GM12873 (cell line): Measurements from ENCODE around the gene AP2A2.

Source experiments
- CTCF ChIP-seq: IDR thresholded peaks from 2 replicates; pipeline ENCODE4 v1.5.1; 2012; ENCODE audit warnings: low read depth, mild to moderate bottlenecking, moderate library complexity, low read length, control low read depth; ENCODE audit not compliant: insufficient read depth; ENCODE audit errors: missing control alignments

Gene AP2A2

GRCh38 chr11:894575-895201, 31.0 kb upstream of the AP2A2 start:
- peak; percentile 11 for TF ChIP-seq CTCF

DNA sequence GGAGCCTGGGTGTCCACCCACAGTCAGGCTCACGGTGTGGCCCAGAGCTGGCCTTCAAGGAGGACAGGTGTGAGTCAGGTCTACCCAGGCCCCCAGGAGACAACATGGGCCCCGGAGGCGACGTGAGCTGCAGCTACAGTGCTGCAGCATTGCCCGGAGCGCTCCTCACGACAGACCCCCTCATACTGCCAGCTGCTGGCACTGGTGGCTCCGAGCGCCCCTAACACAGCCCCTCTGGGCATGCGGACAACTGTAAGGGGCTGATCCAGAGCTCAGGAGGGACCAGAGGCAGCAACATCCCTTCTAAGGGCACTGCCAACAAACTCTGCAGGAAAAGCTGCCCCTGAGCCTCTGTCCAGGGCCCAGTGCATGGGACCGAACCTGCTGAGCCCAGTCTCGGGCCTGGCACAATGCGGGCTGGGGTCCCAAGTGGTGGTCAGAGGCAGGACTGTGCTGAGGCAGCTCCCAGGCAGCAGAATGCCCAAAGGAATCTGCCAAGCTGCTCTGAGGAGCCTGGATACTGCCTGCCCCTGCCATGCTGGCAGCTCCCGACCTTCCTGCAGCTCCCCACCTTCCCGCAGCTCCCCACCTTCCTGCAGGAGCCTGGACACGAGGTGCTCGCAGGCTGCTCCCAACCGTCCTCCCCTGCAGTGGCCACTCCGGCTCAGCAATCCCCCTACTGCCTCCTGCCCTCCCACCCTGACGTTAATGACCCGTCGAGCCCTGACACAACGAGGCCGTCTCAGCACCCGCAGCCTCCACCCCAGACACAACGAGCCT, 30.1 kb upstream of the AP2A2 start:
- TF ChIP-seq CTCF: no peak

- no peak for TF ChIP-seq CTCF
Observed at GRCh38 chr11:897253-898142, 28.2 kb upstream of the AP2A2 start.

DNA sequence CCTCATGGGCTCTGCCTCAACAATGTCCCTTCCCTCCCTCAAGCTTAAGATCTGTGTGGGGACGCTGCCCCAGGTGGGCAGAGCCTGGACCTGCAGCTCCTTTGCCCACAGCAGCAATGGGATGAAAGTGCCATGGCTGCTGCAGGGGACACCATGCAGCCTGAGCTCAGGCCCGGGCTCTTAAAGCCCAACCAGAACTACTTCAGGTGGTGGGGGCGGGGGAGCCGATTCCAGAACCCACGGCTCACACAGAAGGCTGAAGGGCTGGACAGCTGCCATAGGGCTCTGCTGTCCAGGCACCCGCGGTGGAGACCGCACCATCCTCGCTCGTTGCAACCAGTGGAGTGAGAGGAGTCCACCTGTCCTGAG, 27.5 kb upstream of the AP2A2 start:
- peak; percentile 31 for TF ChIP-seq CTCF

DNA sequence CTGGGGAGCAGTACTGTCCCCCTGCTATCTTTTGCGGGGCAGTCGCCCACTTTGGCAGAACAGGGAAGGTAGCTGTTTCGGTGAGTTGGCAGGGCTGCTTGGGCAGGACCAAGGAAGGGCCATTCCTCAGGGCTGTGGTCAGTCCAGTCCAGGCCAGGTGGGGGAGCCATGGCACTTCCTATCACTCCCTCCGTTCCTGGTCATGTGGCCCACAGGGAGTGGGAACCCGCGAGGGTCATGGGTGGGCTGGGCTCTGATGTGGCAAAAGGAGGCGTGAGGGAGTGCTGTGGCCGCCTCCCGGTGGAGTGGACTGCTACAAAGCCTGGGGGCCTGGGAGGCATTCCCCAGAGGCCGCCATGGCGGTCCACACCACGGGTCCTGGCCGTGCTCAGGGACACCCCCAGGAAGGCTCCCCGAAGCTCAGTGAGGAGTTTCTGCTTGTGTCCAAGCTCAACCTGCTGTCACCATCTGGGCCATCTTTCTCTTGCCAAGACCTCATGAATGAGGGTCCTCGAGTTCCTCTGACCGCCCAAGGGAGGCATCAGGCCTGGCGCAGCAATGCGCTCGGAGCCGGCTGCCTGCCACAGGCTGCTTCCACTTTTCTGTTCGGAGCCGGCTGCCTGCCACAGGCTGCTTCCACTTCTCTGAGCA, 27.0 kb upstream of the AP2A2 start:
- TF ChIP-seq CTCF: no peak

- no peak for TF ChIP-seq CTCF
Observed at GRCh38 chr11:899724-900123, 25.9 kb upstream of the AP2A2 start.
